PFSK-1 (cell line): Measurements from ENCODE around the gene UBE2E1.

Experiments
- FOXP2 ChIP-seq: optimal IDR thresholded peaks from 2 replicates; pipeline ENCODE3; 2011; ENCODE audit warnings: borderline replicate concordance, control low read depth, inconsistent platforms; ENCODE audit not compliant: insufficient read depth; ENCODE audit errors: extremely low read length, extremely low read depth
- POLR2AphosphoS5 ChIP-seq: IDR thresholded peaks from 2 replicates; pipeline ENCODE4 v1.6.1; 2012; ENCODE audit warnings: low read depth, mild to moderate bottlenecking, control low read depth, low read length, moderate library complexity
- REST ChIP-seq, 2 experiments: IDR thresholded peaks; 2 replicates each; pipeline versions ENCODE4 v1.6.1 to v1.8.0; 2011 to 2012; ENCODE audit warnings: low read depth in 2 of 2, low read length in 2 of 2, control low read depth in 1 of 2, inconsistent platforms in 1 of 2, mild to moderate bottlenecking in 1 of 2, moderate library complexity in 1 of 2; ENCODE audit not compliant: insufficient read depth in 1 of 2
- SIN3A ChIP-seq: IDR thresholded peaks from 2 replicates; pipeline ENCODE4 v1.6.1; 2012; ENCODE audit warnings: mild to moderate bottlenecking, low read length, moderate library complexity, borderline replicate concordance; ENCODE audit not compliant: insufficient read depth
- TAF1 ChIP-seq: IDR thresholded peaks from 2 replicates; pipeline ENCODE4 v1.6.1; 2012; ENCODE audit warnings: low read length, control low read depth, borderline replicate concordance; ENCODE audit not compliant: insufficient read depth

UBE2E1 gene

GRCh38 chr3:23817508-23818223, 11.9 kb downstream of the UBE2E1 start:
- no peak for TF ChIP-seq FOXP2

GRCh38 chr3:23819599-23820360, 14.0 kb downstream of the UBE2E1 start:
- no peak for TF ChIP-seq POLR2AphosphoS5
- no peak for TF ChIP-seq REST (IDR thresholded peaks at IDR 0.05; ENCODE audit: insufficient read depth in 1 of 2, low read depth in 2 of 2, low read length in 2 of 2)
- no peak for TF ChIP-seq TAF1
- TF ChIP-seq SIN3A, result no peak
- TF ChIP-seq FOXP2, result no peak

- TF ChIP-seq REST (IDR thresholded peaks at IDR 0.05; ENCODE audit: insufficient read depth in 1 of 2, low read depth in 2 of 2, low read length in 2 of 2) (no peak), SIN3A (no peak), FOXP2 (no peak), POLR2AphosphoS5 (no peak), TAF1 (no peak)
Observed at GRCh38 chr3:23820888-23821287, 15.1 kb downstream of the UBE2E1 start.

GRCh38 chr3:23821858-23822257, 16.1 kb downstream of the UBE2E1 start:
- TF ChIP-seq SIN3A, result no peak

- TF ChIP-seq REST (IDR thresholded peaks at IDR 0.05; ENCODE audit: insufficient read depth in 1 of 2, low read depth in 2 of 2, low read length in 2 of 2) (no peak), FOXP2 (no peak), POLR2AphosphoS5 (no peak), SIN3A (no peak), TAF1 (no peak)
Observed at GRCh38 chr3:23822559-23822958, 16.8 kb downstream of the UBE2E1 start.

GRCh38 chr3:23823620-23824019, 17.9 kb downstream of the UBE2E1 start:
- TF ChIP-seq FOXP2 (no peak), SIN3A (no peak), TAF1 (no peak), REST (IDR thresholded peaks at IDR 0.05; ENCODE audit: insufficient read depth in 1 of 2, low read depth in 2 of 2, low read length in 2 of 2) (no peak), POLR2AphosphoS5 (no peak)
